Dermis microvascular lymphatic vessel endothelial cell (primary cell): ENCODE results near the gene RPS6KA5. TPM values are rescaled to one million over a fixed set of nuclear protein-coding genes. Genes with fewer than 3 reads are reported as not detected.
A peak's percentile ranks its signal among the peaks of the same experiment; 100 is the strongest.
"Not testable (repeated sequence)": the region's sequence is repeated elsewhere in the genome, so short reads cannot be mapped to it uniquely, and the experiment has no call there.

ENCODE experiments used
- DNase-seq, 2 donors: peaks; one replicate each; pipeline versions ENCODE4 v3.0.0 to v3.0.0-alpha.2; 2010; ENCODE audit warnings: low read depth in 2 of 2
- total RNA-seq: library from RNA; depleted of rRNA; stranded (reverse); fragments of >200 nt; gene quantifications from 2 replicates; pipeline ENCODE4 v1.2.1, GENCODE V29; 2014

The RPS6KA5 gene
- total RNA-seq, 1 donor from 2014 or later, result 1.2 TPM

DNA sequence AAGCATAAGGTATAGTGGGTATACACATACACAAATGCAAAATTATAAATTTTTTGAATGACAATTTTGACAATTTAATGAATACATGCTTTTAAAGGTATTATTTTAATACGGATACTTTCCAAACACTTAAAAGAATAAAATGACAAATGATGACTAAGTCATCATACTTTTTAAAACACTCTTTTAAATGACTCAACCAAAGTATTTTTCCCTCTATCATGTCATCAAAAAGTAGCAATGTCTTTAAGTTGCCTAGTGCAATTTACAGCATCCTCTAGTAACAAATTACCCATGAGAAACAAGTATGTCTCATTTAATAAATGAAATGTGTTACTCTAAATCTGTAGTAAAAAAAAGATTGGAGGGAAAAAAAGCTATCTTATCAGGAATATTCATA, 73.3 kb downstream of the RPS6KA5 start:
- DNase-seq, result no peak

DNA sequence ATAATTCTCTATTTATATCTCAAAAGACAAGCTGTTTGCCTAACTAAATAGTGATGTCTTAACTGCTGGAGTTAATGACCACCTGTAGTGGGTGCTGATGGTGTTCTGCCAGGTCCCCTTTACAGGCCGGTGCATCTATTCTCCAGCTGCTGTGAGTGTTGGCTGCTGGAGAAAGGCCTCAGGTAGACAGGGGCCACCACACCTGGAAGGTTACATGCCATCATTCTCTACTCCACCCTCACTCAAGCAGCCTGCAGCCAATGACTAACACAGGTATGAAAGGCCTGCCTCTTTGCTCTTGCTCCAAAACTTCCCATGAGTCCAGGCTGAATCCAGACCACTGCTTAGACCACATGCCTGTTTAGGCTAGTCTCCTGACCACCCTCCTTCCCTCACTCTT, 73.9 kb downstream of the RPS6KA5 start:
- DNase-seq, result no peak

DNA sequence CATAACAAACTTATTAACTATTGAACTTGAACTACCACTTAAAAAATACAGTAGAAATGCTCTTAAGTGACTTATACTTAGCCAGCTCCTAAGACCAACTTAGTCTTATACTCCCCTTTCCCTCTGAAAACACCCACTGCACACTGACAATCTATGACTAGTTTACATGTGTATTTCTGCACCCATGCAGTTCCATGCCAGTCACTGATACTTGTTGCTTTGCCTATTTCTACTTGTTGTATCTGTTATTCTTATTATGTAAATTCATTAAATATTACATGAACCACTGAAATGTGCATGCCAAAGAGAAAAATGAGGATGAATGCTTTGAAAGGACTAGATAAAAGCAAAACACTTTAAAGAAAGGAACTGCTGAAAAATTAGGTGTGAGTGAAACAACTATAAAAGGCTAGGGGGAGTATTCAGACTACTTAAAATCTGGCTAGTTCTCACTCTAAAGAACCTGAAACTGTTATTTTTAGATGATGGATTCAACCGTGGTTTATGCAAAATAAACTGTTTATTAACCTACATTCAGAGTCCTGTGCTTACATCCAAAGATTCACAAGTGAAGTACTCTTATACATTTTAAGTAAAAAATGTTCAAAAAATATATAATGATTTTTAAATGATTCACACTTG, 74.7 kb downstream of the RPS6KA5 start:
- no peak for DNase-seq

DNA sequence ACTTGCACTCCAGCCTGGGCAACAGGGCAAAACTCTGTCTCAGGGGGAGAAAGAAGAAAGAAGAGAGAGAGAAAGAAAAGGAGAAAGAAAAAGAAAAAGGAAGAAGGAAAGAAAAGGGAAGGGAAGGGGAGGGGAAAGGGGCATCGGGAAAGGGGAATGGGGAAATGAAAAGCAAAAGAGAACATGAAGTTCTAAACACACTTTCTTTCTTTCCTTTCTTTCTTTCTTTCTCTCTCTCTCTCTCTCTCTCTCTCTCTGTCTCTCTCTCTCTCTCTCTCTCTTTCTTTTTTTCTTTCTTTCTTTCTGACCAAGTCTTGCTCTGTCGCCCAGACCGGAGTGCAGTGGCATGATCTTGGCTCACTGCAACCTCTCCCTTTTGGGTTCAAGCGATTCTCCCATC, 76.9 kb downstream of the RPS6KA5 start:
- DNase-seq, result no peak

DNA sequence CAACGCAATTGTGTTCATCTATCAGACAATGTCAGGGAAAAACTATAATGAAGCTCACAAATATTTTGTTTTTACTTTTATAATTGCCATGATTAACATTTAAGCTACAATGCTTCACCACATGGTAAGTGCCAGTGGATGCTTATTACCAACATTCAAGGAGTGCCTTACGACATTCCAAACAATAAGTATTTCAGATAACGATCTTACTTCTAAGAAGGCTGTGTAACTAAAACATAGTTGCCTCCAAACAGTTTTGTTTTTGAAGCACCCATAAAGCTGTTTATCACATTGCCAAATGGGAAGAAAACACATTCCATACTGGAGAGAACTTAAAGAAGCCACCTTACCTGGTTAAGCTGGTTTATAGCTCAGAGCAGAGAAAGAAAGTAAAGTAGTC, 78.8 kb downstream of the RPS6KA5 start:
- DNase-seq, result no peak

GRCh38 chr14:90980636-90981035, 79.8 kb downstream of the RPS6KA5 start:
- DNase-seq, result not testable (repeated sequence)

- no peak for DNase-seq
Measured at GRCh38 chr14:90979515-90979914, 80.9 kb downstream of the RPS6KA5 start.

GRCh38 chr14:90976101-90976500, 84.3 kb downstream of the RPS6KA5 start:
- no peak for DNase-seq

- DNase-seq, result no peak
Measured at GRCh38 chr14:90971687-90972086, 88.8 kb downstream of the RPS6KA5 start.

DNA sequence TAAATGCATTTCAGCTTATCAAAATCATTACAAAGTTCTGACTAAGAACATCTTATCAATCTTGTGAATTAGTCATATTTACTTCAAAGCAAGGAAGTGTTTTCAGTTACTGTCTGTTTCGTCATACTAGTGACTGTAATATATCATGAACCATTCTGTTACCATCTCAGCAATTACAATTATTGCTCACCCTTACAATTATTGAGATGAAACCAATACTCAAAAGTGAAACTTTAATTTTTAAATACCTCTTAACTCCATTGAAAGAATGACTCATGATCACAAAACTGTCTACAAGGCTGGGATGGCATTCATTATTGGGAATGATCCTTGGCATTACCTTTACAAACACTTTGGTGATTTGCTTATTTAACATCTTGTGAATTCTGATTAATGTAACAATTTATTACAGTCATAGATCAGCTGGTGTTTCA, 90.3 kb downstream of the RPS6KA5 start:
- peak in 1 of 2 donors; percentile 26 for DNase-seq

GRCh38 chr14:90969531-90970166, 90.8 kb downstream of the RPS6KA5 start:
- DNase-seq, result no peak

DNA sequence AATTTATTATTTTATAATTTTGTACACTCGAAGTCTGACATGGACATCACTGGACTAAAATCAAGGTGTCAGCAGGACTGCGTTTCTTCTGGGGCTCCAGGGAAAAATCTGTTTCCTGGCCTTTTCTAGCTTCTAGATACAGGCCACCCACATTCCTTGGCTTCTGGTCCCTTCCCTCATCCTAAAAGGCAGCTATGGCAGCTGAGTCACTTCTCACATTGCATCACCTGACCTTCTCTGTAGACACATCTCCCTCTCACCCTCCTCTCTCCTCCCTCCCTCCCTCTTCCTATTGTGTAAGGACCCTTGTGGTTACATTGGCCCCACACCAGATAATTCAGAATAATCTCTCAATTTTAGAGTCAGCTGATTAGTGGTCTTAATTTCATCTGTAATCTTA, 92.4 kb downstream of the RPS6KA5 start:
- DNase-seq, result no peak

- no peak for DNase-seq
Measured at GRCh38 chr14:90966493-90966892, 93.9 kb downstream of the RPS6KA5 start.

DNA sequence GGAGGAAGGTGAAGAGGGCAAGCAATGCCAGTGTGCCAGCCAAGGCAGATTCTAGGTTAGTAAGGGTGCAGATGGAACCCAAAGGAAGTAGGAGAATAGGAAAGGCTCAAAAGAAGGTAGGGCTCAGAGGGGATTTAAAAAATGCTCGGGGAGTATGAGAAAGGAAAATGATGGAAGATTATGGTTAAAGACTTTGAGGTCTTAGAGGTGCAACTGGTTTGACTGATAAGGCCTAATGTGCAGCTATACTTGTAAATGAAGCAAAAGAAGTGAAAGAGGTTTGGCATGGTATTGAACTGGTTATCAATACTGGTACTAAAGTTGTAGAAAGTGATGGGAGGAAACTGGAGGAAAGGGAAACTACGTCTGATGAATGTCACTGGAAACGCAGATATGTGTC, 94.7 kb downstream of the RPS6KA5 start:
- DNase-seq, result no peak

DNA sequence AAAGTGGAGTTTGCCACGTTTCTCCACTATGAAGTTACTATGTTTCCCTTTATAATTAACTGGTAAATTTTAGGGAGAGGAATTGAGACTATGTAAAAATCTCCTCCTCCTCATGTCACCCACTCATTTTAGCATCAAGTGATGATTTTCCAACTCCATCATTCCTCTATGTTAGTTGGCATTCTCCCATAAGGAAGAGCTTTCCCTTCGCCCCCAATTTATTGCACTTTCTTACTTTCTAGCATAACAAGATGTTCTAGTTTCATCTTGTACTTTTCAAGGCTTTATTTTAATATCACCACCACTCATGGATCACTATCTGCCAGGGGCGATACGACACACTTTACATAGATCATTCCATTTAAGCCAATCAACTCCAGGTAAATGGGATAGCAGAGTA, 97.1 kb downstream of the RPS6KA5 start:
- no peak for DNase-seq

- DNase-seq, result no peak
Measured at GRCh38 chr14:90962505-90963109, 97.8 kb downstream of the RPS6KA5 start.

GRCh38 chr14:90960818-90961217, 99.6 kb downstream of the RPS6KA5 start:
- DNase-seq, result peak in 1 of 2 donors; percentile 36

- DNase-seq, result no peak
Measured at GRCh38 chr14:90959344-90959743, 101.1 kb downstream of the RPS6KA5 start.

DNA sequence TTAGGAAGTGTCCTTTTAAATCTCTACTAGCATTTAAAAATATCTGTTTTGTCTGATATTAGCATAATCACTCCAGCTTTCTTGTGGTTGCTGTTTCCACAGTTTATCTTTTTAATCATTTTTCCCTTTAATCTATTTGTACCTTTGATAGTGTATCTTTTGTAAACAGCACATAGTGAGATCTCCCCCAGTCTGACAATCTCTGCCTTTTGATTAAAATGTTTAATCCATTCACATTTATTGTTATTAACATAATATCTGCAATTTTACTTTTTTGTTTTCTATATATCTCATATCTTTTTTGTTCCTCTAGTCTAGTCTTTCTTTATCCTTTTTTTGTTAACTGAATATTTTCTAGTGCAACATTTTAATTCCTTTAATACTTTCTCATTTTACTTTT, 104.2 kb downstream of the RPS6KA5 start:
- DNase-seq, result no peak

- not testable (repeated sequence) for DNase-seq
Measured at GRCh38 chr14:90953643-90954042, 106.8 kb downstream of the RPS6KA5 start.

DNA sequence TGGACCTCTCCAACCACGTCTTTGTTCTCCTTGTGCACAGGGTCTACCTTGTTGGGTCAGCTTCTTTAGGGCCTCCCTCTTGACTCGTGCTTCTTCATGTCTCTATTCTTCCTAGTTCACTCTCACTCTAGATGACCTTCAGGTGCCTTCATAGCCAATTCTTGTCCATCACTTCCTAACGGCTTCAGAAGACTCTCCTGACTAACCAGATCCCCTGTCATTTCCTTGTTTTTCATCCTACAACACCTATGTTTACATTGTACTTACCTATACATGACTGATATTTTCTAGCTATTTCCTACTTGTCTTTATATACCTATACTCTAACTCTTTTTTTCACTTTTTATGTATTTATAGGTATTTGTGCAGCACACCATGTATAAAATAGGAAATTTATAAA, 117.1 kb downstream of the RPS6KA5 start:
- DNase-seq, result no peak

GRCh38 chr14:90942511-90942910, 117.9 kb downstream of the RPS6KA5 start:
- no peak for DNase-seq

DNA sequence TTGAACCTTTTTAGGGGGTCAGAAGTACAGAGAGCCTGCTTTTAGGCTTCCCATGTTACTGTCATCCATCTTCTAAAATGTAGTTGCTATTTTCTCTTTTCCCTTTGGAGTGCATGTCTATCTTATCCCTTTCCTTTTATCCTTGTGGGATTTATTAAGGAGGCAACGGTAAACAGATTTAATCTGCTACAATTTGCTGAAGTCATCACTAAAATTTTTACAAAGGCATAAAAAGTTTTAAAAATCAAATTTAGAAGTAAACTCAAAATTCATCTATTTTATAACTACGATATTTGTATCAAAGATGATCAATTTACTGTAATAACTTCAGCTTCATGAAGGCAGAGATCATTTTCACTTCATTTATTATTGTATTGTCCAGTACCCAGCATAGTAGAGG, 118.7 kb downstream of the RPS6KA5 start:
- no peak for DNase-seq
